GM12878 (cell line): ENCODE data around the gene GMIP. TPM values are rescaled to one million over a fixed set of nuclear protein-coding genes. Genes with fewer than 3 reads are reported as not detected.

Experiments
- ATAC-seq: fragments of 200-7000 bp; cut with Tn5 transposase; 3 replicates; pipeline ENCODE4 v1.9.1; 2020; ENCODE audit warnings: mild to moderate bottlenecking, moderate library complexity
- BruUV-seq: library from RNA; stranded (reverse); fragments of 400-500 nt; replicated peaks from 2 replicates; lab custom pipeline; 2021; lab: Mats Ljungman, UMichigan
- CTCF ChIA-PET: fragments of 300-600 bp; sonication (Branson Sonifier 250); formaldehyde crosslinking; extraction: SDS; loops from one replicate; lab custom pipeline; 2021; ENCODE audit warnings: inconsistent platforms; lab: Yijun Ruan, JAX
- POLR2A ChIA-PET: fragments of 350-600 bp; formaldehyde crosslinking; extraction: SDS; loops from one replicate; lab custom pipeline; 2021; ENCODE audit warnings: inconsistent platforms; lab: Charles Lee
- RAD21 ChIA-PET: fragments of 300-600 bp; sonication (Branson Sonifier 250); formaldehyde crosslinking; loops from one replicate; lab custom pipeline; 2023; ENCODE audit warnings: antibody characterized with exemption; ENCODE audit not compliant: unreplicated experiment; lab: Charles Lee
- SMC1A ChIA-PET: fragments of 300-600 bp; sonication (Branson Sonifier 250); formaldehyde crosslinking; loops from one replicate; lab custom pipeline; 2023; ENCODE audit not compliant: unreplicated experiment, uncharacterized antibody; lab: Charles Lee
- DNase-seq: peaks from one replicate; pipeline ENCODE4 v3.0.0-alpha.2; 2011; ENCODE audit warnings: low read depth, low spot score
- FAIRE-seq: peaks from 3 replicates; lab custom pipeline; 2011; peaks lifted over from hg19 to GRCh38; lab: Jason Lieb, UNC
- H2AFZ ChIP-seq: 2 replicates; pipeline ENCODE4 v1.6.0; 2011; ENCODE audit warnings: low read depth, low read length, control low read depth; ENCODE audit not compliant: control insufficient read depth
- H3K27ac ChIP-seq: 2 replicates; pipeline ENCODE4 v1.5.1; 2011; ENCODE audit warnings: control low read depth; ENCODE audit not compliant: control insufficient read depth, insufficient read depth
- H3K27me3 ChIP-seq, 2 experiments: replicated peaks in 1 of 2; 2 replicates each; pipeline versions ENCODE4 v1.6.0 to v1.6.1; 2011; ENCODE audit warnings: low read length in 1 of 2; ENCODE audit not compliant: control insufficient read depth in 2 of 2, insufficient read depth in 2 of 2
- H3K36me3 ChIP-seq, 2 experiments: 2 replicates each; pipeline ENCODE4 v1.5.1; 2011; ENCODE audit warnings: low read length in 1 of 2; ENCODE audit not compliant: control insufficient read depth in 2 of 2, insufficient read depth in 2 of 2
- H3K4me1 ChIP-seq: 2 replicates; pipeline ENCODE4 v1.6.1; 2011; ENCODE audit warnings: mild to moderate bottlenecking, low read length, moderate library complexity, mixed read lengths; ENCODE audit not compliant: control insufficient read depth, insufficient read depth
- H3K4me2 ChIP-seq: 2 replicates; pipeline ENCODE4 v1.6.0; 2011; ENCODE audit warnings: control low read depth; ENCODE audit not compliant: control insufficient read depth, insufficient read depth
- H3K4me3 ChIP-seq: fragments of 200-600 bp; sonication (generic); 2 replicates; pipeline ENCODE4 v1.5.1; 2016
- H3K79me2 ChIP-seq: 2 replicates; pipeline ENCODE4 v1.6.0; 2011; ENCODE audit warnings: low read length; ENCODE audit not compliant: control insufficient read depth, insufficient read depth
- H3K9ac ChIP-seq: 2 replicates; pipeline ENCODE4 v1.8.0; 2011; ENCODE audit warnings: low read length, control low read depth, mixed read lengths; ENCODE audit not compliant: control insufficient read depth, insufficient read depth
- H3K9me3 ChIP-seq: replicated peaks from 3 replicates; pipeline ENCODE4 v1.5.1; 2011; ENCODE audit warnings: mild to moderate bottlenecking, low read length; ENCODE audit not compliant: control insufficient read depth, insufficient read depth
- H4K20me1 ChIP-seq: 2 replicates; pipeline ENCODE4 v1.6.0; 2011; ENCODE audit not compliant: control insufficient read depth, insufficient read depth
- ASH2L ChIP-seq: fragments of 300-600, 200-600 bp; sonication (generic); IDR thresholded peaks from 2 replicates; pipeline ENCODE4 v1.6.1; 2017; ENCODE audit warnings: low read depth, mild to moderate bottlenecking, borderline replicate concordance
- ATF2 ChIP-seq: IDR thresholded peaks from 2 replicates; pipeline ENCODE4 v1.6.1; 2012; ENCODE audit warnings: low read length, inconsistent platforms
- BMI1 ChIP-seq: fragments of 450-650 bp; IDR thresholded peaks from 2 replicates; pipeline ENCODE4 v1.6.1; 2016; ENCODE audit warnings: mild to moderate bottlenecking, moderate library complexity, borderline replicate concordance
- CTCF ChIP-seq, 3 experiments: IDR thresholded peaks in 2 of 3; conservative IDR thresholded peaks in 1 of 3; 2 replicates each; pipeline ENCODE4 v1.5.1; 2011; ENCODE audit warnings: low read depth in 3 of 3, low read length in 3 of 3, mild to moderate bottlenecking in 3 of 3, control low read depth in 2 of 3, moderate library complexity in 2 of 3, inconsistent platforms in 1 of 3, mixed read lengths in 1 of 3; ENCODE audit not compliant: control insufficient read depth in 2 of 3, insufficient read depth in 1 of 3; ENCODE audit errors: extremely low read depth in 1 of 3
- GATAD2B ChIP-seq: fragments of 450-650 bp; conservative IDR thresholded peaks from 2 replicates; pipeline ENCODE4 v1.6.1; 2017; ENCODE audit warnings: low read depth, mild to moderate bottlenecking, moderate library complexity
- HDGF ChIP-seq: fragments of 450-650 bp; IDR thresholded peaks from 2 replicates; pipeline ENCODE4 v1.6.1; 2016; ENCODE audit warnings: antibody characterized with exemption
- IRF5 ChIP-seq: fragments of 450-650 bp; IDR thresholded peaks from 2 replicates; pipeline ENCODE4 v1.6.1; 2017; ENCODE audit warnings: borderline replicate concordance
- JUNB ChIP-seq: IDR thresholded peaks from 2 replicates; pipeline ENCODE4 v1.6.1; 2016; ENCODE audit warnings: antibody characterized with exemption, mild to moderate bottlenecking
- NR2C1 ChIP-seq: fragments of 450-650 bp; IDR thresholded peaks from 2 replicates; pipeline ENCODE4 v1.6.1; 2017; ENCODE audit warnings: antibody characterized with exemption, mild to moderate bottlenecking, moderate library complexity
- NR2C2 ChIP-seq: IDR thresholded peaks from 2 replicates; pipeline ENCODE4 v1.6.1; 2011; ENCODE audit warnings: borderline replicate concordance, low read depth; ENCODE audit not compliant: control insufficient read depth, insufficient read length
- PBX3 ChIP-seq: IDR thresholded peaks from 2 replicates; pipeline ENCODE4 v1.6.1; 2011; ENCODE audit warnings: mild to moderate bottlenecking, low read depth, low read length, moderate library complexity; ENCODE audit not compliant: insufficient replicate concordance
- ZNF217 ChIP-seq: fragments of 450-650 bp; IDR thresholded peaks from 2 replicates; pipeline ENCODE4 v1.6.1; 2017; ENCODE audit warnings: antibody characterized with exemption, mild to moderate bottlenecking
- WGBS: methylation state at CpG from one replicate; pipeline ENCODE4 v1.1.6; 2016; ENCODE audit warnings: low lambda C conversion rate; ENCODE audit not compliant: insufficient replicate concordance, insufficient coverage; ENCODE audit errors: missing lambda C conversion rate; 5-methylcytosine and 5-hydroxymethylcytosine counted together
- in situ Hi-C: fragments of 300-500 bp; cut with MboI; formaldehyde crosslinking; loops from 9 replicates; pipeline ENCODE4 v1.14.3; 2018; ENCODE audit warnings: mixed read lengths
- intact Hi-C: fragments of 100-400 bp; cut with micrococcal nuclease; formaldehyde crosslinking; loops from one replicate; pipeline ENCODE4 v1.14.2; 2022; ENCODE audit not compliant: unreplicated experiment
- polyA plus RNA-seq, 11 experiments: library from polyadenylated mRNA; depleted of rRNA in 4 of 11; unstranded in 6 of 11; stranded (reverse) in 5 of 11; fragments of >200 nt; fragmentation: Nextera tagmentation in 4 of 11; fragmentation: Illumina TruSeq in 1 of 11; extraction: Ambion mirVana in 4 of 11; extraction: Trizol in 1 of 11; gene quantifications; 1 replicate in 1 of 11; 2 replicates in 10 of 11; pipeline versions ENCODE4 v1.2.1 to v1.2.3, GENCODE V29; 2011 to 2016; ENCODE audit warnings: inconsistent platforms in 2 of 11, missing spikeins in 2 of 11, low read depth in 1 of 11
- total RNA-seq, 4 experiments: library from RNA; depleted of rRNA in 3 of 4; stranded (reverse); fragments of >200 nt in 3 of 4; fragmentation: Illumina TruSeq in 1 of 4; extraction: Trizol in 1 of 4; gene quantifications; 2 replicates each; pipeline versions ENCODE4 v1.2.1 to v1.2.3, GENCODE V29; 2013 to 2021
- TF ChIP-seq, protein P1 (sequence below): IDR thresholded peaks from 2 replicates; pipeline ENCODE4 v1.6.1; 2011; ENCODE audit warnings: low read depth, mild to moderate bottlenecking, low read length, moderate library complexity, borderline replicate concordance; ENCODE audit errors: extremely low read depth
- TF ChIP-seq, protein P2 (sequence below): fragments of 450-650 bp; formaldehyde crosslinking; IDR thresholded peaks from 2 replicates; pipeline ENCODE4 v1.5.0; 2022; ENCODE audit warnings: mild to moderate bottlenecking, missing genetic modification characterization

The GMIP gene
- total and polyA plus RNA-seq, 10 of the 15 experiments (the other 5 are each of a cell fraction or from before 2014, with no cell fraction given), result 1.5 to 63.5 (median 22.3) TPM

GRCh38 chr19:19653597-19654147, 10.2 kb upstream of the GMIP start:
- no peaks in the 10 kb centered on the region for H3K27me3 ChIP-seq
- no peak overlapping the region for H2AFZ ChIP-seq
- no peak overlapping the region for H3K4me3 ChIP-seq
- no peak for DNase-seq
- in situ Hi-C loops (no loop called here), intact Hi-C loops (no loop called here)
- no peaks in the 10 kb centered on the region for H3K79me2 ChIP-seq
- ChIA-PET SMC1A (no interaction called here), RAD21 (no interaction called here), CTCF (interaction anchor here (1.5 kb wide), 1 partner anchor 100 kb away, joined by 5 read pairs; no protein-coding TSS in a partner anchor), POLR2A (no interaction called here)
- no peak overlapping the region for H3K9ac ChIP-seq
- H3K4me1 ChIP-seq, result no peaks in the 10 kb centered on the region
- no peaks in the 10 kb centered on the region for H3K9me3 ChIP-seq
- no peak for ATAC-seq
- peaks cover 50 to 81% of the 10 kb centered on the region in 2 experiments for H3K36me3 ChIP-seq
- no peak overlapping the region for H3K4me2 ChIP-seq
- WGBS, result 94% methylated on average over 20 of the region's 23 CpGs
- H3K27ac ChIP-seq, result no peak overlapping the region
- no peak for FAIRE-seq
- H4K20me1 ChIP-seq, result no peaks in the 10 kb centered on the region
- BruUV-seq, result no TSS peak
- TF ChIP-seq IRF5, result no peak
- TF ChIP-seq ASH2L, result no peak
- TF ChIP-seq PBX3, result no peak
- no peak for TF ChIP-seq ZNF217
- TF ChIP-seq GATAD2B, result no peak
- TF ChIP-seq CTCF (IDR thresholded peaks at IDR 0.05 in 2 of 3, conservative IDR thresholded peaks at IDR 0.05 in 1 of 3; ENCODE audit: control insufficient read depth in 2 of 3, extremely low read depth in 1 of 3, insufficient read depth in 1 of 3, low read depth in 3 of 3, low read length in 3 of 3), result no peak
- TF ChIP-seq, protein P1, sequence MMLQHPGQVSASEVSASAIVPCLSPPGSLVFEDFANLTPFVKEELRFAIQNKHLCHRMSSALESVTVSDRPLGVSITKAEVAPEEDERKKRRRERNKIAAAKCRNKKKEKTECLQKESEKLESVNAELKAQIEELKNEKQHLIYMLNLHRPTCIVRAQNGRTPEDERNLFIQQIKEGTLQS, result no peak
- no peak for TF ChIP-seq JUNB
- no peak for TF ChIP-seq NR2C2
- TF ChIP-seq ATF2, result no peak
- TF ChIP-seq NR2C1, result no peak
- TF ChIP-seq, protein P2, sequence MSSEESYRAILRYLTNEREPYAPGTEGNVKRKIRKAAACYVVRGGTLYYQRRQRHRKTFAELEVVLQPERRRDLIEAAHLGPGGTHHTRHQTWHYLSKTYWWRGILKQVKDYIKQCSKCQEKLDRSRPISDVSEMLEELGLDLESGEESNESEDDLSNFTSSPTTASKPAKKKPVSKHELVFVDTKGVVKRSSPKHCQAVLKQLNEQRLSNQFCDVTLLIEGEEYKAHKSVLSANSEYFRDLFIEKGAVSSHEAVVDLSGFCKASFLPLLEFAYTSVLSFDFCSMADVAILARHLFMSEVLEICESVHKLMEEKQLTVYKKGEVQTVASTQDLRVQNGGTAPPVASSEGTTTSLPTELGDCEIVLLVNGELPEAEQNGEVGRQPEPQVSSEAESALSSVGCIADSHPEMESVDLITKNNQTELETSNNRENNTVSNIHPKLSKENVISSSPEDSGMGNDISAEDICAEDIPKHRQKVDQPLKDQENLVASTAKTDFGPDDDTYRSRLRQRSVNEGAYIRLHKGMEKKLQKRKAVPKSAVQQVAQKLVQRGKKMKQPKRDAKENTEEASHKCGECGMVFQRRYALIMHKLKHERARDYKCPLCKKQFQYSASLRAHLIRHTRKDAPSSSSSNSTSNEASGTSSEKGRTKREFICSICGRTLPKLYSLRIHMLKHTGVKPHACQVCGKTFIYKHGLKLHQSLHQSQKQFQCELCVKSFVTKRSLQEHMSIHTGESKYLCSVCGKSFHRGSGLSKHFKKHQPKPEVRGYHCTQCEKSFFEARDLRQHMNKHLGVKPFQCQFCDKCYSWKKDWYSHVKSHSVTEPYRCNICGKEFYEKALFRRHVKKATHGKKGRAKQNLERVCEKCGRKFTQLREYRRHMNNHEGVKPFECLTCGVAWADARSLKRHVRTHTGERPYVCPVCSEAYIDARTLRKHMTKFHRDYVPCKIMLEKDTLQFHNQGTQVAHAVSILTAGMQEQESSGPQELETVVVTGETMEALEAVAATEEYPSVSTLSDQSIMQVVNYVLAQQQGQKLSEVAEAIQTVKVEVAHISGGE, result no peak
- no peak for TF ChIP-seq HDGF
- TF ChIP-seq BMI1, result no peak
